NCI-H2107 treated with DMSO at 0.1 percent for 48 hours (cell line): ENCODE measurements around the gene BCCIP.

Source experiments
- DNase-seq: peaks from one replicate; lab custom pipeline; 2025; ENCODE audit not compliant: unreplicated experiment; lab: John Stamatoyannopoulos, UW

BCCIP gene

DNA sequence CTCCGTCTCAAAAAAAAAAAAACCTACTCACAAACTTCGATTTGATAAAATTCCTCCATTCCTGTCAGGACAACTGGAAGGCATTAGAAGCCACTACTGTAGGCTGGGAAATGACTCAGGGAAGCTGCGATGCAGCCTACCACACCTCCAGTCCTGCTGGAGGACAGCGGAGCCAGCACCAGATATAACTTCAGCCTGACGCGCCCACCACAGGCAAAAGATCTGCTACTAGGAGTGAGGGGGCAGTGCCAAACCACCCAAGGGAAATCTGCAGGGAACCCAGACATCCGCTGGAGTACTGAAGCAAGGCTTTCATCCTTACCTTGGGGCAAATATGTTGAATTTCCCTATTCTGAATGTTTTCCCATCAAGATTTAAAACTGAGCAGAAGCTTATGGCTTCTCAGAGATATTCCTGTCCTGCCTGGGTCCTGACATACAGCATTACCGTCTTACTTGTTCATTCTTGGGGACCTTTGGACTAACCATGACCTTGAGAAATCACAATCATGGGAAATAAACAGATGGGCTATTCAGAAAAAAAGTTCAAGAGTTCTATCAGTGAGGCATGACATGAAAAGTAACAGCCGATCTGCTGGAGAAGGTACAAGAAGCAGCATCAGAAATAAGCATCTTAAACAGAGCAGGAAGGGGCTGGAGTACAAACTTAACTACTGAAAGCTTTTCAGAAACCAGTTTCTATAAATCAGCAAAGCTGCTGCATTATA is 20.4 kb downstream of the BCCIP start:
- no peak for DNase-seq

GRCh38 chr10:125844751-125845221 is 21.4 kb downstream of the BCCIP start:
- DNase-seq = no peak

- no peak for DNase-seq
Observed at GRCh38 chr10:125845617-125846016, 22.3 kb downstream of the BCCIP start.

DNA sequence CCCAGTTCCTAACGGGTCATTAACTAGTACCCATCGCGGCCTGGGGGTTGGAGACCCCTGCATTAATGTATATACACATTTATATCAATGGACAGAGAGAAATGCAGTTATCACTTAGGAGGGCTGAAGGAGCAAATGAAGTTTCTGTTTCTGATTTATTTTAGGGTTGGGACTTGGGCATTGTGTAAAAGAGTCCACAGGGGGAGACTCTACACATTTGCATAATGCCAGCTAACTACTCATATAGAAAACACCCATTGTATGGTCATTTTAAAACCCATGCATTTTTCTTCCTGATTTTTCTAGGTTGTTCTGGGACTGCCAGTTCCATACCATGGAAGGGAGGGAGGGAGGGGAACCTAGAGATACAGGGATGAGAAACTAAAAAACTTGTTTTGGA is 23.5 kb downstream of the BCCIP start:
- no peak for DNase-seq

DNA sequence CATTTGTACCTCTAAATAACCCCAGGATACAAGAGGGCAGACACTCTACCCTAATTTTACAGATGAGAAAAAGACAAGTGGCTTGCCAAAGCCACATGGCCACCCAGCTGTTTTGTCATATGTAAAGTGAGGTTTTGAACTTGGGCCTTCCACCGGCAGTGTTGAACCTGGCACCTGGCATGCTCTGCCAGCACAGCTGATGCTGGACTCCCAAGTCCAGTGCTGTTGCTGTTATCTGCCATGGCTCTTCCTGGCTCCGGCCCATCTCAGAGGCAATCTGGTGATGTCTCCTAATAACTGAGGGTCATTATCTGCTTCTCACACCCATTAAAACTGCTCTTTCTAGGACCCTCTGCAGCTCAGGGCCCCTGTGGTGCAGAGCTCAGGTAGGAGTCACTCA is 25.0 kb downstream of the BCCIP start:
- no peak for DNase-seq

DNA sequence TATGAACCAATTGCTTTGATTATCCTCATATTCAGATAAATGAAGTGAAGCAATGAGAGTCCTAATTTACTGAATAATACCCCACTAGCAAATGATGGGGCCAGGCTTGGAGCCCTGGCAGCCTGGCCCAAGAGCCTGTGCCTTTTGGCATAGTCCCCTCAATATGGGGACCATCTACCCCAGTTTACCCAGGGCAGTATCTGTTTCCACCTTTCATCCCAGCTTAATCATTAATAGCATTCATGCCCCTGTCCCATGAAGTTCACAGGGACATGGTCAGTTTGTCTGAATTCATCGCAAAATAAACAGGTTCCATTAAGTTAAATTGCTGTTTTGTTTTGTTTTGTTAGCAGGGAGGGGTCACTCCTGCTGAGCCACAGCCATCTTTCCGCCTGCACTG is 25.5 kb downstream of the BCCIP start:
- no peak for DNase-seq

DNA sequence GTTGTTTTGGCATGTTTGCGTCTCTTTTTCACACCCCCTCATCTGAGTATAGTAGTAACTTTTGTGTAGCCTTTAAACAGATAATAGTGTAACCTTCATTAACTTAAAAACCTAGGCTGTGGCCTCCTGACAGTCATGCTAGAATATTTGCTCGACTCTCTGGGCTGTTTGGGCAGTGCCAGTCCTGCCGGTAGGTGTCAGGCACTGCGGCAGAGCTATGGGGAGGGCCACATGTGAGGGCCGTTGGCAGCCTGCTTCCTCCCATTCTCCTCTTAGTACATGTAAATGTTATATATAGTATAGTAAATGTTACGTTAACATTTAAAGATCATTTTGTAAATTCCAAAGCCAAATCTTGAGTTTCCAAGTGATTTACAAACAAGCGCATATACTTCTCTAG is 26.1 kb downstream of the BCCIP start:
- no peak for DNase-seq

DNA sequence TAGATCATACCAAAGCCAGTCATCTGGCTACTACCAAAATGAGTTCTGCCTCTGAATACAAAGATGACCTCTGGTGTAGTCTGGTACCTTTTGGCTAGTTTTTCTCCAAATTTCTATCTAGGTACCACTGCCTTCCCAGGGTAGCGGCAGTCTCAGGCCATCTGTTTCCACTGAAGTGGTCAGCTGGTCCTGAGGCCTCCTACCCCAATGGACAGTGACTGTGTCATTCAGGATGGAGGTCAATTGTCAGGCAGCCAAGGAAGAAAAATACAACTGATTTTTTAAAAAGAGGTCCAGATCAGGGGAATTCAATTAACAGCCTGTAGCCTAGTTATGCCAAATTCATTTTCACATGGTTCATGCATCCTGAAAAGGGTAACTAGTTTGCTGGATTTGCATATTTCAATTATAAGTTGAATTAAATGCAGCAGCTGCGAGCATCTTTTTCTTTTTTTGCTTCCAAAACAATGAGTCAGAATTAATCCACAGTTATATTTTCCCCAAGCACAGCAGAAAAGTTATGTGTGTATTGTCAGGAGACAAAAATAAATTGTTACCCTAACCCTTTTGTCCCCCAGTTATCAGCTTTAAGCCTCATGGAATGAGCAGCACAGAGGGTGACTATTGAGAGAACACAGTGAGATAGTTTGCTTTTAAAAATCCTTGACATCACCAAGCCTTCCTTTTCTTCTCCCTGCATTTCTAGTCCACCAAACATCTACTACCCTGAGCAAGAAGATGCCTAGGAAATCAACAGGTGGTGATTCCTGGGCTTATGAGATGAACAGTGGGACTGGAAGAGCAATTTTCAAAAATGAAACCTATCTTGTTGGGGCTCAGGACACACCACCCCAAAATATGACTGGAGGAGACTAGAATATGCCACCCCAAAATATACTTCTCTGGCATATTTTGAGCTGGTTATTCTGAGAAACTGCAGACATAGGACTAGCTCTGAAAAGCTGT is 27.7 kb downstream of the BCCIP start:
- no peak for DNase-seq

DNA sequence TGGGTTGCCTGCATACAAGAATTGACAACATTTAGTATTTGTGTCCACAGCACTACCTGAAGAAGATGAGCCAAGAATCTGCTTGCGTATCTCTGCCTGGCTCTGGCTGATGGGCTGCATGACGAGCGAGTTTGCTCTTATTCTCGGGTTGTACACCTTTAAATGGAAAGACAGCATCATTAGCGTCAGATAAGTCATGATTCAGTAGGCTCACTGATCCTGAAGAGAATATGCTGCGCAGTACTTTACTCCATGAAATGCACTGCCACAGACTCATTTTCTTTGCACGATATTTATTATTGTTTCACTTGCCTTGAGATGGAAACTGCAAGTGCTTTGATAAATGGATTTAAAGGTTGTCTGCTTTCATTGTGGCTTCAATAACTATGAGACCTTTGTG is 29.1 kb downstream of the BCCIP start:
- DNase-seq = no peak

DNA sequence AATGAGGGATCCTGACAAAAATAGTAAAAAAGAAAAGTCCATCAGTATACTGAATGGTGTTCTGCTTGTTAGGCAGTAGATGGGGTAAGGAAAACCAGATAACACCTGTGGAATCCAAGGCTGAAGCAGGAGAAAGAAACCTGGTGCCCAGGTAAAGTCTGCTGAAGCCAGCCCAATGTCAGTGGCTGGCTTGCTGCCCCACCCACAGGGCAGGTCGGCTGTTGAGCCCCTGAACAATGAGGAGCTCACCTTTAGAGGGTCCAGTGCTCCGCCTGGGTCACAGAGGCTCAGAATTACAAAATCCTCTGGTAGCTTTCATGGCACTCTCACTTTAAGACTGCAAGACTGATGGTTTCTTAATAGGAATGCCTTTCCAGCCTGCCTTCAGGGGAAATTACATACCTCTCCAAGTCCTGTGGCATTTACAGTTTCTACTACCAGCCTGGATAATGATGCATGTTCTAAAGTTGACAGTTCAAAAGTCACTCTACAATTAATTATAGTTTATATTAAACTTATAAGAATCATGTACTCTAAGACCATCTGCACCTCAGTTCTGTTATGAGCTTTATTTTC is 33.9 kb downstream of the BCCIP start:
- no peak for DNase-seq

DNA sequence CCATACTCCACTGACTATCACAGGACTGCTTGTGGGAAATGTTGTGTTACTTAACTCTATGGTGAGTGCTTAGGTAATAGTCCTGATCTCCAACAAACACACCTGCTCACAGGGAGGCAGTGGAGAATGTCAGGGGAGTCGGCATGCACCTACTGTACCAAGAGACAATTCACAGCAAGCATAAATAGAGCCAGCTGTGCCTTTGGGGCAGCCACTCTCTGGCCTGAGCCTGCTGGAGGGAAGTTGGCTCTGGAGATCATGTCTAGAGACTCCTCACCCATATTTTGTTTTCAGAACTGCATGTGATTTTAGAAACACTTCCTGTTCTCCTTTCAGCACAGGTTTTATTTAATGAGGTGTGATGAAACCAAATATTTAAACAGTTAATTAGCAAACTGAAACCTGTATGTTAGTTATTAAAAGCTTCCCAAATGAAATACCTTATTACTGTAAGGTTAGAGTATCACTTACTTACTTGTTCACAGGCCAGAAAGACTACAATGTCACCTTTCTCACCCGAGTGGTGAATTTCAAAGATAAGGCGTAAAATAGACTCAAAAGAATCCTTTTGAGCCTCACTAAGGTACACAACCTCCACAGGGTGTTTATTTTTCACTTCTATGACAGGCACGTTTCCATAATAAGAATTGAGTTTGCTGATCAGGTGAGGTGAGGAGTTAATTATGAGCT is 35.9 kb downstream of the BCCIP start:
- DNase-seq = peak; percentile 44

DNA sequence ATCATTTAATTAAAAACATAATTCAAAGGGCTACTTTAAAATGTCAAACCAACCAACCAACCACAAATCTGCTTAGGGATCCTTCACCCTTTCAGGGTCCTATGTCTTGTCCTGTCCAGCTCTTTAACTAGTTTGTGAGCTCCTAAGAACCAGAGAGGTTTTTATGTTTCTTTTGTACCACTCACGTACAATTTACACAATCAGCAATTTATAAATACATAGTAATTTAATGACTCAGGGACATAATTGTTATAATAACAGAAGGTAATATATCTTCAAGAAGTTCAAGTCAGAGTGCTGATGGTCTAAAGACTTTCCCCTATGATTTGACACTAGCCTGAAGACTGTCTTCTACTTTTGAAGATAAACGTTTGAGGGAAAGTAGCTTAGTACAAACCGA is 41.8 kb downstream of the BCCIP start:
- no peak for DNase-seq

DNA sequence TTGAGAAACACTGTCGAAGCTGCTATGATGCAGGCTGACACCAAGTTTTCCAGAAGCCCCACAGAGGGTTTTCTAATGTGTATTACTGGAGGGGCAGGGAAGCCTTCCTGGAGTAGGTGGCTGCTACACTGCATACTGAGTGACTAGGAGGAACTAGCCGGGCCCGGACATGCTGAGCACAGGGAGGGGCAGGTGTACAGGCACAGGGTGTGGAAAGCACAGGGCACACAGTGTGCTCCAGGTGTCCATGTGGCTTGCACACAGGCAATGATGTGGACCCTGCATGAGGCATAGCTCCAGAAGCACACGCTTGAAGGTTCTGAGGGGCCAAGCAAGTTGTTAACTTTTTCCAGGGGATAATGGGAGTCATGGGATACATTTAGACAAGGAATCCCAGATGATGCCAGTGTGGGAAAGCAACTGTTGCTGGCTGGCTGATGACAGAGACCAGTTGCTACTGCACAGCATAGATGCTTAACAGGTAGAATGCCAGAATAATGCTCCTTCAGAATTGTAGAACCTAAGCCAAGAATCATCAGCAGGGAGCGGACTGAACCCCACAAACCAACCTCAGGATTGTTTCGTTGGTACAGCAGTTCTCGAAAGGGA is 43.2 kb downstream of the BCCIP start:
- no peak for DNase-seq

GRCh38 chr10:125868372-125868975 is 45.1 kb downstream of the BCCIP start:
- no peak for DNase-seq

DNA sequence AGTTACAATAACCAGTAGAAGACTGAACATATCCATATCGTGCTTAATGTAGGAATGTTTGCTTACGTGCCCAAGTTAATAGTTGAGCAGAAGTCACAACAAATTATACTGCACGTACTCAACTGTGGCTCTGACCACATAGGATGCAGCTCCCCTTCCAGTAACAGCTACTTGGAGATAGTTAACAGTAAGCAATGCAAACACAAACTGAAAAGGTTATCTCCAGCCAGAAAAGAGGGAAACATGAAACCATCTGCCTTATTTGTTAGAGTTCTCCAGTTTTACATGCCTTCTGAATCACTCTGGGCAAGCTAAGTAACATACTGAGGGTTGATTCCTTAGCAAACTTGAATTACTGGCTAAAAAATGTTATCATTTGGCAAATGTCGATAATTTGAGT is 48.0 kb downstream of the BCCIP start:
- no peak for DNase-seq

DNA sequence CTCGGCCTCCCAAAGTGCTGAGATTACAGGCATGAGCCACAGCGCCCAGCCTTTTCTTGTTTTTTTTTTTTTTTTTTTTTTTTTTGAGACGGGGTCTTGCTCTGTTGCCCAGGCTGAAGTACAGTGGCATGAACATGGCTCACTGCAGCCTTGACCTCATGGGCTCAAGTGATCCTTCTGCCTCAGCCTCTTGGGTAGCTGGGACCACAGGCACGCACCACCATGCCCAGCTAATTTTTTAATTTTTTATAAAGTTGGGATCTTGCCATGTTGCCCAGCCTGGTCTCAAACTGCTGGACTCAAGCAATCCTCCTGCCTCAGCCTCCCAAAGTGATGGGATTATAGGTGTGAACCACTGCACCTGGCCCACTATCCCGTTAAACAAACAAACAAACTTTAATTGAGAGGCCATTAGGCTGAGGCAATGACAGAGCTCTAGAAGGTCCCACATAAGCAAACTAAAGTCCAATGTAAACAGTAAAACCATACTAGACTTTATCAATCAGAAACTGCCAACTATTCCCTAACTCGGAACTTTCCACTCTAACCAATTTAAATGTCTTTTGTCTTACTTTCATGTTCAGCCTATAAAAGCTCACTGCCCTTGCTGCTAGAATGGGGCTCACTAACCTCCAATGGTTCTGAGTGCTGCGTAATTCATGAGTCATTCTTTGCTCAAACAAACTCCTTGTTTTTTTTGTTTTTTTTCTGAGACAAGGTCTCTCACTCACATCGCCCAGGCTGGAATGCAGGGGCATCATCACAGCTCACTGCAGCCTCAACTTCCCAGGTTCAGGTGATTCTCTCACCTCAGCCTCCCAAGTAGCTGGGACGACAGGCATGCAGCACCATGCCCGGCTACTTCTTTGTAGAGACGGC is 55.9 kb downstream of the BCCIP start:
- no peak for DNase-seq

- DNase-seq = no peak
Observed at GRCh38 chr10:125880719-125881118, 57.4 kb downstream of the BCCIP start.

- no peak for DNase-seq
Observed at GRCh38 chr10:125881192-125881591, 57.8 kb downstream of the BCCIP start, which contains the start of gene DHX32. Gene DHX32 (minus strand): TSS chr10:125881292. CDS start chr10:125880824, 468 bp downstream.

DNA sequence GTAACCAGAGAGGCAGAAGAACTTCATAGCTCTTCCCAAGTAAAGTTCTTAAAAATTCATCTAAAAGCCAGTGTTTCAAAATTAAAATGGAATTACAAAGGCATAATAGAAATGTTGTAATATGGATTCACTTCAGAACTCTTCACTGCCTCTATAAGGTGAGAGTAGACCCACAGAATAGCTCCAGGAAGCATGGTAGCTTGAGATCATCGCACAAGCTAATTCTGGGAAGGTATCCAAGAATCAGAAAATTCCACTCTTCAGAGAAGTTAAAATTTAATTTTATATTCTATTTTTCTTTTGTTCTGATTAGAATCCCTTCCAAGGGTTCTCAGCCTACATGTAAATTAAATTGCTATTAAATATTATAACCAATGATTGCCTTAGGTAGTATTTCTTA is 59.2 kb downstream of the BCCIP start:
- no peak for DNase-seq
